Psoas muscle (tissue), 8 donors: Measurements from ENCODE around the gene NYNRIN. TPM values are rescaled to one million over a fixed set of nuclear protein-coding genes. Genes with fewer than 3 reads are reported as not detected.

Experiments used
- ATAC-seq, 4 donors: fragments of 200-7000 bp; cut with Tn5 transposase; one replicate each; pipeline ENCODE4 v1.9.1; 2020; ENCODE audit warnings: moderate library complexity in 3 of 4, mild to moderate bottlenecking in 2 of 4
- DNase-seq, 2 donors: peaks; one replicate each; pipeline ENCODE4 v3.0.0-alpha.2; 2020
- H3K27ac ChIP-seq: fragments of 200-600 bp; one replicate; pipeline ENCODE4 v1.8.0; 2022
- H3K27me3 ChIP-seq, 3 donors: fragments of 200-600 bp in 1 of 3; one replicate each; pipeline versions ENCODE4 v1.6.1 to v1.8.0; 2013 to 2022; ENCODE audit warnings: low read length in 2 of 3, mild to moderate bottlenecking in 2 of 3, moderate library complexity in 1 of 3; ENCODE audit not compliant: insufficient read depth in 3 of 3
- H3K36me3 ChIP-seq, 2 donors: fragments of 200-600 bp in 1 of 2; one replicate each; pipeline versions ENCODE4 v1.6.1 to v1.8.0; 2013 to 2022; ENCODE audit warnings: low read depth in 1 of 2, mild to moderate bottlenecking in 1 of 2, moderate library complexity in 1 of 2; ENCODE audit not compliant: insufficient read depth in 1 of 2
- H3K4me1 ChIP-seq: fragments of 200-600 bp; one replicate; pipeline ENCODE4 v1.8.0; 2022
- H3K4me3 ChIP-seq: fragments of 200-600 bp; one replicate; pipeline ENCODE4 v1.8.0; 2022; ENCODE audit warnings: mild to moderate bottlenecking
- H3K9me3 ChIP-seq: fragments of 200-600 bp; one replicate; pipeline ENCODE4 v1.8.0; 2022
- WGBS, 3 donors: extraction: QIAGEN DNeasy Blood & Tissue Kit; methylation state at CpG; one replicate each; pipeline versions ENCODE4 v1.1.6 to v1.1.7; 2013; 5-methylcytosine and 5-hydroxymethylcytosine counted together
- intact Hi-C, 2 donors: fragments of 100-400 bp; cut with DNase I; formaldehyde crosslinking; loops; one replicate each; pipeline versions ENCODE4 v1.11.0 to v1.14.2; 2022
- polyA plus RNA-seq, 3 donors: library from polyadenylated mRNA; stranded (reverse); fragments of 200-250 nt; gene quantifications; one replicate each; pipeline ENCODE4 v1.2.3, GENCODE V29; 2013
- total RNA-seq, 4 donors: library from RNA; stranded (reverse); fragmentation: NEBNext Ultra II Directional in 2 of 4; extraction: Animal tissue kit (Norgen Biotek cat#: 25700) in 2 of 4; gene quantifications; one replicate each; pipeline versions ENCODE4 v1.2.1 to v1.2.4, GENCODE V29; 2021 to 2023
- TF ChIP-seq, protein P1 (sequence below): fragments of 200-600 bp; IDR thresholded peaks from one replicate; pipeline ENCODE4 v1.8.0; 2022; ENCODE audit warnings: antibody characterized with exemption
- donor health status: healthy with polysubstance abuse.
- donor health status: DM: no; HTN: no; CAD: no; lungs with moderate emphysema.
- donor health status: Bipolar disorder and iron deficiency.
- donor health status: healthy.
- donor health status: DM: yes; HTN: yes; CAD: no.
- donor health status: DM: no; HTN: no; CAD: no.
- donor health status: DM: no; HTN: no; CAD: no.
- donor health status: DM: yes; HTN: yes; CAD: no.

NYNRIN gene
- total and polyA plus RNA-seq, 7 donors, result 1.1 to 8.0 (median 2.1) TPM

GRCh38 chr14:24440606-24441399 lies 42.0 kb downstream of the NYNRIN start:
- H3K4me1 ChIP-seq, result peaks cover 35% of the 10 kb centered on the region
- TF ChIP-seq, protein P1, sequence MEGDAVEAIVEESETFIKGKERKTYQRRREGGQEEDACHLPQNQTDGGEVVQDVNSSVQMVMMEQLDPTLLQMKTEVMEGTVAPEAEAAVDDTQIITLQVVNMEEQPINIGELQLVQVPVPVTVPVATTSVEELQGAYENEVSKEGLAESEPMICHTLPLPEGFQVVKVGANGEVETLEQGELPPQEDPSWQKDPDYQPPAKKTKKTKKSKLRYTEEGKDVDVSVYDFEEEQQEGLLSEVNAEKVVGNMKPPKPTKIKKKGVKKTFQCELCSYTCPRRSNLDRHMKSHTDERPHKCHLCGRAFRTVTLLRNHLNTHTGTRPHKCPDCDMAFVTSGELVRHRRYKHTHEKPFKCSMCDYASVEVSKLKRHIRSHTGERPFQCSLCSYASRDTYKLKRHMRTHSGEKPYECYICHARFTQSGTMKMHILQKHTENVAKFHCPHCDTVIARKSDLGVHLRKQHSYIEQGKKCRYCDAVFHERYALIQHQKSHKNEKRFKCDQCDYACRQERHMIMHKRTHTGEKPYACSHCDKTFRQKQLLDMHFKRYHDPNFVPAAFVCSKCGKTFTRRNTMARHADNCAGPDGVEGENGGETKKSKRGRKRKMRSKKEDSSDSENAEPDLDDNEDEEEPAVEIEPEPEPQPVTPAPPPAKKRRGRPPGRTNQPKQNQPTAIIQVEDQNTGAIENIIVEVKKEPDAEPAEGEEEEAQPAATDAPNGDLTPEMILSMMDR, result no peak
- intact Hi-C loops, result no loop called here

GRCh38 chr14:24441485-24441884 lies 42.7 kb downstream of the NYNRIN start:
- DNase-seq, result no peak
- intact Hi-C loops, result no loop called here
- Histone ChIP-seq H3K27me3 (peaks cover 0 to 8% (median 0%) of the 10 kb centered on the region in 3 donors), H3K4me1 (peaks cover 32% of the 10 kb centered on the region), H3K4me3 (peak overlapping the region; percentile 79), H3K27ac (peak overlapping the region; percentile 96), H3K9me3 (no peaks in the 10 kb centered on the region), H3K36me3 (peaks cover 0 to 52% of the 10 kb centered on the region in 2 donors)
- TF ChIP-seq, protein P1, result no peak
- 48 to 76% (median 51%) methylated on average over 5 of the region's 5 CpGs for WGBS, 3 donors
- ATAC-seq, result no peak

More at GRCh38 chr14:24440606-24441399, 42.0 kb downstream of the NYNRIN start:
- 78 to 87% (median 78%) methylated on average over 8 of the region's 8 CpGs for WGBS, 3 donors
- H3K27ac ChIP-seq, result peak overlapping the region; percentile 96
- no peak overlapping the region for H3K4me3 ChIP-seq
- no peaks in the 10 kb centered on the region for H3K9me3 ChIP-seq
- no peak for DNase-seq
- peaks cover 0 to 8% (median 0%) of the 10 kb centered on the region in 3 donors for H3K27me3 ChIP-seq
- H3K36me3 ChIP-seq, result peaks cover 0 to 59% of the 10 kb centered on the region in 2 donors
- ATAC-seq, result no peak

GRCh38 chr14:24441904-24442239 lies 43.1 kb downstream of the NYNRIN start:
- Histone ChIP-seq H3K36me3 (peaks cover 0 to 48% of the 10 kb centered on the region in 2 donors), H3K27me3 (peaks cover 0 to 8% (median 0%) of the 10 kb centered on the region in 3 donors), H3K4me3 (peak overlapping the region; percentile 79), H3K9me3 (no peaks in the 10 kb centered on the region), H3K27ac (peak overlapping the region; percentile 96), H3K4me1 (peaks cover 29% of the 10 kb centered on the region)
- WGBS, 3 donors, result 1% methylated on average over 12 of the region's 12 CpGs
- TF ChIP-seq, protein P1, result no peak
- no peak for ATAC-seq
- no peak for DNase-seq
- intact Hi-C loops, result no loop called here

GRCh38 chr14:24442240-24443052 lies 43.6 kb downstream of the NYNRIN start, which contains the start of gene SDR39U1:
Gene SDR39U1, minus strand, starts transcription at chr14:24442776. Its CDS starts 7 bp downstream, at chr14:24442769.
- WGBS, 3 donors, result 0 to 1% (median 1%) methylated on average over 52 of the region's 52 CpGs
- Histone ChIP-seq H3K4me1 (peaks cover 23% of the 10 kb centered on the region), H3K27me3 (peaks cover 0 to 8% (median 0%) of the 10 kb centered on the region in 3 donors), H3K9me3 (no peaks in the 10 kb centered on the region), H3K4me3 (peak within 1 kb of the TSS; percentile 79), H3K36me3 (peaks cover 0 to 42% of the 10 kb centered on the region in 2 donors), H3K27ac (peak within 1 kb of the TSS; percentile 96)
- peak; percentile 93 to 96 (median 94) for ATAC-seq
- DNase-seq, result peak; percentile 96 to 99
- intact Hi-C loops, result no loop called here
- TF ChIP-seq, protein P1, result no peak
